Measurements from ENCODE around the gene KRT28.
"Not testable (repeated sequence)": the region's sequence is repeated elsewhere in the genome, so short reads cannot be mapped to it uniquely, and the experiment has no call there.

Gene KRT28

DNA sequence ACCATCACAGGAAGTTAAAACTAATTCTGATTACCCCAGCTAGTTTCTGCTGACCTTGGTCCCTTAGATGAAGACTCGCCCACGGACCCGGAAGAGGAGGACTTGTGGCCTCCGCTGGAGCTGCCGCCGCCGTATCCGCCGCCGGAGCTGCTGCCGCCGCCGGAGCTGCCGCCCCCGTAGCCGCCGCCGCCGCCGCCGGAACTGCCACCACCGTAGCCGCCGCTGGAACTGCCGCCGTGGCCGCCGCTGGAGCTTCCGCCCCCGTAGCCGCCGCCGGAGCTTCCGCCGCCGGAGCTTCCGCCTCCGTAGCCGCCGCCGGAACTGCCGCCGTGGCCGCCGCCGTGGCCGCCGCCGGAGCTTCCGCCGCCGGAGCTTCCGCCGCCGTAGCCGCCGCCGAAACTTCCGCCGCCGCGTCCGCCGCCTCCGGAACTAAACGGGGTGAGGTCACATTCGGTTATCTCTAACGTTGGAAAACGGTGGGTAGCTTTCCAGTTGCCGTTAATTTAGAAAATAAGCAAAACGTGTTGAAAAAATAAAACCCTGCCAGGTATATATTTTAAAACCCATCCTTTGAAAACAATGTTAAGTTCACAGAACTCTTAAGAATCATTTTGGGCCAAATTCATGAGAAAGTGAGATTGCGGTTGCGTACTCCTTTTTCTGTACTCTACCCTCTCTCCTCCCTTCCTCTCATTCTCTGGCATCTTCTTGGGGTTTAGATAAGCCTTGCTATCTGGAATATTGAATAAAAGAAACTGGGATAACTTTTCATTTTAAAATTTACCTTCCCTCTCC lies 19.2 kb upstream of the KRT28 start:
- peak; percentile 83 for DNase-seq (ENCODE audit: low spot score)
- TF ChIP-seq, protein P1, sequence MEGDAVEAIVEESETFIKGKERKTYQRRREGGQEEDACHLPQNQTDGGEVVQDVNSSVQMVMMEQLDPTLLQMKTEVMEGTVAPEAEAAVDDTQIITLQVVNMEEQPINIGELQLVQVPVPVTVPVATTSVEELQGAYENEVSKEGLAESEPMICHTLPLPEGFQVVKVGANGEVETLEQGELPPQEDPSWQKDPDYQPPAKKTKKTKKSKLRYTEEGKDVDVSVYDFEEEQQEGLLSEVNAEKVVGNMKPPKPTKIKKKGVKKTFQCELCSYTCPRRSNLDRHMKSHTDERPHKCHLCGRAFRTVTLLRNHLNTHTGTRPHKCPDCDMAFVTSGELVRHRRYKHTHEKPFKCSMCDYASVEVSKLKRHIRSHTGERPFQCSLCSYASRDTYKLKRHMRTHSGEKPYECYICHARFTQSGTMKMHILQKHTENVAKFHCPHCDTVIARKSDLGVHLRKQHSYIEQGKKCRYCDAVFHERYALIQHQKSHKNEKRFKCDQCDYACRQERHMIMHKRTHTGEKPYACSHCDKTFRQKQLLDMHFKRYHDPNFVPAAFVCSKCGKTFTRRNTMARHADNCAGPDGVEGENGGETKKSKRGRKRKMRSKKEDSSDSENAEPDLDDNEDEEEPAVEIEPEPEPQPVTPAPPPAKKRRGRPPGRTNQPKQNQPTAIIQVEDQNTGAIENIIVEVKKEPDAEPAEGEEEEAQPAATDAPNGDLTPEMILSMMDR (IDR thresholded peaks at IDR 0.05) = no peak

DNA sequence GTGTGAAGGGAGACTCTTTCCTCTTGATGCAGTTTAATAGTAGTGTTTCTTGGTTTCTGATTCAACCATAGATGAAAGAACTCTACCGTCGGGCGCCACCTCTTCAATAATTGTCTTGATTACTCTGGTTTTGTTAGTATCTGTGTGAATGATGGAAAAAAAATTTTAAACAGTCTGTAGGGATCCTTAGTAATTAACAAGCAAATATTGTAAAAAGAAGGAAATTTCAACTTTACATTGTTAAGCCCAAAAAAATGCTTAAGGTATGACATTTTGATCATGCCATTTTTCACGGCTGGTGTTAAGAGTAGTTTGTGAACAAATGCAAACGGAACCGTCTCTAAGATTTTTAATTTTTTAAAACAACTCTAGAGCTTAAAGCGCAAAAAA lies 18.6 kb upstream of the KRT28 start:
- H3K4me3 ChIP-seq = peak overlapping the region; percentile 78
- TF ChIP-seq, protein P1 (IDR thresholded peaks at IDR 0.05) = no peak
- DNase-seq (ENCODE audit: low spot score) = no peak
- peak overlapping the region; percentile 80 to 92 for H3K27ac ChIP-seq

More for the DNA sequence above, 19.2 kb upstream of the KRT28 start:
- Histone ChIP-seq H3K4me3 (peak overlapping the region; percentile 78), H3K27ac (peak overlapping the region; percentile 80 to 92)

DNA sequence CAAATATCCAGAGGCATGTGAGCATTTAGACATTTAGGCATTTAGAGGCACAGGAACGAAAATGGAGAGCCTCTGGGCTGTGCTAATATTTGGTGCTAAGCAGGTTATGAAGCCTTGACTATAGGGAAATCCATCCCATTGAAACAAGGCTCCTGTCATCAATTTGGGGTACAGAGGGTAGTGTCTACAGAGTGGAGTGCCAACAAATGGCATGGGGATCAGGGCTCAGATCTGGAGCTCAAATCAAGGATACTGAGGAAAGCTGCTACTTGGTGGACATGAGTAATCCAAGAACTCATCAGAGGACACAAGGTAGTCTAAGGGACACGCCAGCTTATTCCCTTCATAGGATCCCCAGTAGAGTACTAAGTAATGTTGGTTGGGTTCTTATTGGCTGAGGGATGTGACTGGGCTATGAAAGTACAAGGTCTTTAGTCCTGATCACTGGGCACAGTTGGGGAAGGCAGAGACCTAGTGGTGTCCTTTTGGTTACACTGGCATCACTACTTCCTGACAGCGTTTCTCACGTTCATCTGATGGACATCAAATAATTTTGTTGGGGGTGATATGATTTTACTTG lies 17.4 kb upstream of the KRT28 start:
- DNase-seq (ENCODE audit: low spot score) = no peak
- TF ChIP-seq, protein P1 (IDR thresholded peaks at IDR 0.05) = no peak
- no peak overlapping the region for H3K4me3 ChIP-seq
- no peak overlapping the region for H3K27ac ChIP-seq

DNA sequence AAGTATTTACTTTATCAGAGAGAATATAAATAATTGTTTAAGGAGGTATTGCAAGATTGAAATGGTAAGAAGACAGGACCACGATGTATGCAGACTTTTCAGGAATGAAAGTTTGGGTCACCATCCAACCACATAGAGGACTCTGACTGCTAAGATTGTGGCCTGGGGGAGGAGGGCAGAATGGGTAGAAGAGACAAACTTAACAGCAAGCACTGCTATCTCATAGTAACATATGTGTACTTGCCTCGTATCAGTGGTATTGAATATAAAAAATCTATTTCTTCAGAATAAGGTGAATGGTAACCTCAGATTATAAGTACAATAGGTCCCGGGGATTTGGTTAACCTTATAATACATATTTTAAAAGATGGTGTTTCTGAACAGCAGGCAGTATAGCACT lies 16.8 kb upstream of the KRT28 start:
- Histone ChIP-seq H3K27ac (no peak overlapping the region), H3K4me3 (no peak overlapping the region)
- TF ChIP-seq, protein P1 (IDR thresholded peaks at IDR 0.05) = no peak
- DNase-seq (ENCODE audit: low spot score) = no peak

DNA sequence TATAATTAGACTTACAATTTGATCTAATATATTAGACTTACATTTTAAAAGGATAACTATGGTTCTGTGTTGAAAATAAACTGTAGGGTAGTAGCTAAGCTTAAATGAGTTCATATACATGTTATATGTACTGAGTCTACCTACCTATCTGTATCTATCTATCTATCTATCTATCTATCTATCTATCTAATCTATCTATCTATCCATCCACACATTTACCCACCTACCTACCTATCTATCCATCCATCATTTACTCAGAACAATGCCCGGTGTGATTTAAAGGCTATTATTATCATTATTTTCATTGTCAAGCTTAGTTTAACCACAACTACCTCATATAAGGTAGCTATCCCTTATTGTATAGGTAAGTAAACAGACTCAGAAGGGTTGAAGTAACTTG lies 15.6 kb upstream of the KRT28 start:
- TF ChIP-seq, protein P1 (IDR thresholded peaks at IDR 0.05) = no peak
- DNase-seq (ENCODE audit: low spot score) = no peak
- no peak overlapping the region for H3K27ac ChIP-seq
- no peak overlapping the region for H3K4me3 ChIP-seq

DNA sequence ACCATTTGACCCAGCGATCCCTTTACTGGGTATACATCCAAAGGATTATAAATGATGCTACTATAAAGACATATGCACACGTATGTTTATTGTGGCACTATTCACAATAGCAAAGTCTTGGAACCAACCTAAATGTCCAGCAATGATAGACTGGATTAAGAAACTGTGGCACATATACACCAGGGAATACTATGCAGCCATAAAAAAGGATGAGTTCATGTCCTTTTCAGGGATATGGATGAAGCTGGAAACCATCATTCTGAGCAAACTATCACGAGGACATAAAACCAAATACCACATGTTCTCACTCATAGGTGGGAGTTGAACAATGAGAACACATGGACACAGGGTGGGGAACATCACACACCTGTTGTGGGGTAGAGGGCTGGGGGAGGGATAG lies 14.9 kb upstream of the KRT28 start:
- DNase-seq (ENCODE audit: low spot score); H3K4me3 ChIP-seq; H3K27ac ChIP-seq: not testable (repeated sequence)

DNA sequence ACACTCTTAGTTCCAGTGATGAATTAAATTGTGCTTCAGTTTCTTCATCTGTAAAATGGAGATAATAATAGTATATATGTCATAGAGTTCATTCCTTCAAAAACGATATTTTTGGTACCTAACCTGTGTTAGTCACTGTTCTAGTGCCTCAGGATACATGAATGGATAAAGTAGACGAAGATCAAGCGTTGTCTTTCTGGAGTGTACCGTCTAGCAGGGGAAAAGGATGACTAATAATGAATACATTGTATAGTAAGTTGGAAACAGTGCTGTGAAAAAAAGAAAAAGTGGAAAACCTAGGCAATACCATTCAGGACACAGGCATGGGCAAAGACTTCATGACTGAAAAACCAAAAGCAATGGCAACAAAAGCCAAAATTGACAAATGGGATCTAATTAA lies 14.0 kb upstream of the KRT28 start:
- TF ChIP-seq, protein P1 (IDR thresholded peaks at IDR 0.05) = no peak
- no peak overlapping the region for H3K27ac ChIP-seq
- no peak overlapping the region for H3K4me3 ChIP-seq
- no peak for DNase-seq (ENCODE audit: low spot score)
